ENCODE measurements around the gene PHF19.

The PHF19 gene

DNA sequence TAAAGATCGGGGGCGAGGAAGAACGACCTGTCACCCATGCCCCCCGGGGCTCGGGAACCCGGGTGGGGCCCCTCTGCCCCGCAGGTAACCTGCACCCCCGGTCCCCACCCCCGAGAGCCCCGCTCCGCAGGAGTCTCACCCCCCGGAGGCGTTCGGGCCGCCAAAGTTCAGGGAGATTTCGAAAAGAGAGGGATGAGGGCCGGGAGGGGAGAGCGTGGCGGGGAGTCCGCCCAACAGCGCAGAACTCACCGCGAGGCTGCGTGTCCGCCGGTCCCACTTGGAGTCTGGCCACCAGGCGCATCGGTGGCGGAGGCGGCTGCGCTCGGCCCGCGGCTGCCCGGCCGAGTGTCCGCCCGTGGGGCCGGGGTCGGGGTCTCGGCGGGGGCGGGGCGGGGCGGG is at the start of gene PHF19:
TSS of gene PHF19 (minus strand) at position 347 of the 399 bp plus-strand sequence. CDS start 2,447 bp downstream, outside the sequence.
- DNase-seq (ENCODE audit: low spot score): peak; percentile 71

DNA sequence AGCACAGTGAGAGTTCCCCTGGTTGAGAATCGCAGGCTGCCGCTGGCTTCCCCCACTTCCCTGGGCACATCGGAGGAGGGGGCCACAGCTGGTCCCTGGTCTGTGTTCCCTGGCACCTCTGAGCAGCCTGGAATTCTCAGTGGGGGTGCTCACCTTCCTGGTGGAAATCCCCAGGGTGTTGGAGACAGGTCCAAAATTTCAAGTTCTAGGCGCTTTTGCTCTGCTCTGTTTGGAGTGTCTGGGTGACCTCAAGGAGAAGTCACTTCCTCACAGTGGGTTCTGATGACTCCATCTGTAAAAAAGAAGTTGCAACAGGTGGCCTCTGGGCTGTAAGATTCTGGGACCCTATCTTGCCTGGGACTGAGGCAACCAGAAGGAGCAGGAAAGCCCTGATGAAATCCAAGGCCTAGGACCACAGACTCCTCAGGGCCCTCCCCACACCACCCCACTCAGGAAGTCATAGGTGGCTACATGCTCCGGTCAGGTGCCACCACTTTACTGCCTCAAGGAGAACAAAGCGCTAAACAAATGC is 49.5 kb upstream of the PHF19 start, which contains the start of gene TRAF1:
TSS of gene TRAF1 (minus strand) at position 400 of the 532 bp plus-strand sequence. CDS start 721 bp downstream, outside the sequence.
- no peak for DNase-seq (ENCODE audit: low spot score)

DNA sequence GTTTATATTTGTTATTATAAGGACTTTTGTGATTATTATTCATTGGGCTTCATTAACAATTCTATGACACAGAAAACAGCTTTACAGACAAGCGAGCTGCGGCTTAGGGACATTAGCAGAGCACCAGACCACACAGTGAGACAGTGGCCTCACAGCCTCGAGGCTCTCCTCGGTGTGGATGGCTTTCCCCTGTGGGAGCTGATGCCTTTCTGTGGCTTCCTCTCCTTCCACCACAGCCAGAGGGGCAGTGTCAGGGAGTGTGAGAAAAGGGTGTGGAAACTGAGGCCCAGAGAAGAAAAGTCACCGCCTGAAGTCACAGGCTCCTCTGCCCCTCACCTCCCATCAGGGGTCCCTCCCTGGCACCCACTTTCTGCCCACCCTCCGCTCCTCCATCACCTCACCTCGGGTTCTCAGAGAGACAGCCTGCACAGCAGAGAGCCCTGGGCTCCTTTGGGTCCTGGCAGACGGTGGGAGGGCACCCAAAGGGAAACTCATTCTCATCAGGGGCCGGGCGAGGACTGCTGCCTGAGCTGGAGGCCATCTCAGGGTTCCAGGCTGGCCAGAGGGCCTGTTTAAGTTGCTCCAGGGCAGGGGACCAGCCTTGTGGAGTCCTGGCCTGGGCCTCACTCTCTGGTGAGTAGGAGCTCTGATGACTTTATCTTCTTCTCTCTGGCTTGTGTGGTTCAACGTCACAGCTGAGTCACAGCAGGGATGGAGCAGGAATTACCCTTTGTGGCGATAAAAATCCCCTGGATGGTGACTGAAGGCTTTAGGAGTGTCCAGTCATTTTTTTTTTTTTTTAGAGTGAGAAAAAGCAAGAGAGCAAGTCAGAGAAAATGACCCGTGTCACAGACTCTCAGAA is 48.8 kb upstream of the PHF19 start:
- peak; percentile 63 for DNase-seq (ENCODE audit: low spot score)

DNA sequence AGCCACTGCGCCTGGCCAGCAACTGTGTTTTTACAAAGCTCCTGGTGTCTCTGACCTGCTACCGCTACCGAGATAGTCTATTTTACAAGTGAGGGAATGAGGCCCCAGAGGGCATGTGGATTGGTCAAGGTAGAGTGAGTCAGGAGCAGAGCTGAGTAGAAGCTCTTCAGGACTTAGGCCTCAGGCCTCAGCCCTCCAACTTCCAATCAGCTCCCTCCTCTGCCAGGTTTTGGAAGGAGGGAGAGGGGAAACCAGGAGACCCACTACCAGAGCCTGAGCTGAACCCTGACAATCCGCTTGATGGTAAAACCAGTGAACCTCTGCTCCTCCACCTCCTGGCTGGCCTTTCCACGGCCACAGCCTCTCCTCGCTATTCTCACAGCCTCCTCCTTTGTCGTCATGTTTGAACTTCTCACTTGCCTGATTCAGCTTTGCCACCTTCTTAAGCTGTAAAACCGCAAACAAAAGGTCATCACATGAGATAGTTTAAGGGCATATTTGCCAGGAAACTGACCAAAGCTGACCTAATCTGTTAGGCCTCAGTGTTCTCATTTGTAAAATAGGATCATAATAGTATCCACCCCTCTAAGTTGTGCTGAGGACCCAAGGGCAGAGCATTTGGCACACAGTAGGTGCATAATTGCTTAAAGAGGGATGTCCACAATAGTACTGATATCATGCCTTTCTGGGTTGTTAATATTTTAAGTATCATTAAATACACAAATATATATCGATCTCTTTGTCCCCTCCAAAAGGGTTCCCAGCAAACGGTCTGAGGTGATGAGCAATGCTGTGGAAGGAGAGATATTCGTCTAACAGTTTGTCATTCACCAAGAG is 47.9 kb upstream of the PHF19 start:
- DNase-seq (ENCODE audit: low spot score): no peak

DNA sequence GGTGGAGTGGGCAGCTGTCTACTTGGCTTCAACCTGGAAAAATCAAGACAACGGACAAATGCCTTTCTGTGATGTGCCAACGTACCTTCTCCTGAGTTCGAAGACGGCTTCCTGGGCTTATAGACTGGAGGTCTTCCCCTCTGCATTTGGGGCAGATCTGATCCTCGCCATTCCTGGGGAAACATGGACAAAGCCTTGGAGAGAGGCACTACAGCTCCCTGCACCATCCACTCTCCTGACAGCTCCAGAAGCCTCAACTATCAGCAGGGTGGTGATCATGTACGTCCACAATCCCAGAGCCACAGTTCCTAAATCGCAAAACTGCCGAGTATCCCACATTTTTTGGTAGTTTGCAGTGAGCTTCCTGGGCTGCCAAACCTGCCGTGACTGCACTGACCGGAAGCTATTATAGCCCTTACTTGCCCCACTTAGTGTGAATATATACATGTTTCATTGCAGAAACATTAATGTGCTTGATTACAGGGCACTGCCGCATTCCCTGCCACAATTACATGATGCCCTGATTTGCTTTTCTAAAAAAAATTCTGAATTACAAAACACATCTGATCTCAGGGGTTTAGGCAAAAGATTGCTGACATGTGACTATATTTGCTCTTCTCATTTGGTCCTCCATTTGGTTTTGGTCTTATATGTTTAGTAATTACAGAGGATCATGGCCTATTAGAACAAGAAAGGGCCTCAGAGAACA is 46.8 kb upstream of the PHF19 start:
- no peak for DNase-seq (ENCODE audit: low spot score)

DNA sequence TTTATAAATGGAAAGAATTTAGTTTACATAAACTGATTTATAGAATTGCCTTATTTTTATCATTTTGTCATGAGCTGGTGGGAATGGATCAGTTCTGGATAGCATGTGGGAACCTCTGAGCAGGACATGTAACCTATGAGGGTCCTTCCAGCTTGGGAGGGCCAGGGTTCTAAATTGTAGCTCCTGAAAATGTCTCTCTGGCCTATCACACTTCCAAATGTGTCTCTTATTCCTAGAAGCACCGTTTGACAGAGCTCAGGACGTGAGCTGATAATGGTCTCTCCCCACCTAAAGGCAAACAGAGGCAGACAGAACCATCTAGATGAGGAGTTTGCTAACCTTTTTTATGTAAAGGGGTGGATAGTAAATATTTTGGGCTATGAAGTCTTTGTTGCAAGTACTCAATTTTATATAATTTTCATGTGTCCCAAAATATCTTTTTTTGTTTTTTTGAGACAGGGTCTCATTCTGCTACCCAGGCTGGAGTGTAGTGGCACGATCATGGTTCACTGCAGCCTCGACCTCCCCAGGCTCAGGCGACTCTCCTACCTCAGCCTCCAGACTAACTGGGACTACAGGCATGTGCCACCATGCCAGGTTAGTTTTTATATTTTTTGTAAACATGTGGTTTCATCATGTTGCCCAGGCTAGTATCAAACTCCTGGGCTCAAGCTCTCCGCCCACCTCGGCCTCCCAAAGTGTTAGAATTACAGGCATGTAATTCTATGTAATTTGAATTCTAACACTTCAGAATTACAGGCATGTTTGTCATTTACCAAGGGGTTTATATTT is 45.6 kb upstream of the PHF19 start:
- no peak for DNase-seq (ENCODE audit: low spot score)

DNA sequence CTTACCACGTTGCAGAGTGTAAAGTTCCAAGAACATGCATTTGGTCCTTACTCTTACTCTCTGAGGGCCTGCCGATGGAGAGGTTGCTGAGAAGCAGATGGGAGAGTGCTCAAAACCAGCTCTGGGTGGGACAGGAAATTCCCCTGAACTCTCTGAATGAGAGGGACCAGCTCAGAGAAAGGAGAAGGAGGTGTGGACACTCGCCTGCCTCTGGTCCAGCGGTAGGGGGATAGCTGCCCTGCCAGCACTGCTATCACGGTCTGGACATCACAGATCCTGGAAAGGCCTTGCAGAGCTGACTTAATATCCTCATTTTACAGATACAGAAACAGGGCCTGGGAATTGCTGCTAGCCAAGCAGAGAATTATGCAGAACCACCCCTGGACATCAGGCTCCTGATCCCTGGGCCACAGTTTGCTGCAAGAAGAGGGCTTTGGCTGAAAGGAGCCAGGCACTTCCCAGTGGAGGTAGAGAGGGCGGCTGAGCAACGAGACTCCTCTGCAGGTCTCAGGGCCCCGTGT is 44.7 kb upstream of the PHF19 start:
- DNase-seq (ENCODE audit: low spot score): no peak

DNA sequence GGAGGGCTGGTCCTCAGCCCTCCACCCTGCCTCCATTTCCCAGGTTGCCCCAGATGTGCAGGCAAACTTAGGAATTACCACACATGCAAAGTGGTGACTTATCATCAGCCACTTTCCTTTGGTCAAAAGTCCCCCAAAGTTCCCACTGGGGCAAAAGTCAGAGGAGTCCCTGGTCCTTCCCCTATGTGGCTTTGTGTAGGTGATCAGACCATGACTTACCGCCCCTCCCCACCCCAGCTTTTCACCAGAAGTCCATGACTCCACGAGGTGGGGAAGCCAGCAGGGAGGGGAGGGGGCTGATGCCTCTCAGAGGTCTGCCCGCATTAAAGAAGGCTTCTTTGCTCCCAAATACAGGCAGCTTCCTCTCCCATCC is 43.8 kb upstream of the PHF19 start:
- DNase-seq (ENCODE audit: low spot score): no peak

DNA sequence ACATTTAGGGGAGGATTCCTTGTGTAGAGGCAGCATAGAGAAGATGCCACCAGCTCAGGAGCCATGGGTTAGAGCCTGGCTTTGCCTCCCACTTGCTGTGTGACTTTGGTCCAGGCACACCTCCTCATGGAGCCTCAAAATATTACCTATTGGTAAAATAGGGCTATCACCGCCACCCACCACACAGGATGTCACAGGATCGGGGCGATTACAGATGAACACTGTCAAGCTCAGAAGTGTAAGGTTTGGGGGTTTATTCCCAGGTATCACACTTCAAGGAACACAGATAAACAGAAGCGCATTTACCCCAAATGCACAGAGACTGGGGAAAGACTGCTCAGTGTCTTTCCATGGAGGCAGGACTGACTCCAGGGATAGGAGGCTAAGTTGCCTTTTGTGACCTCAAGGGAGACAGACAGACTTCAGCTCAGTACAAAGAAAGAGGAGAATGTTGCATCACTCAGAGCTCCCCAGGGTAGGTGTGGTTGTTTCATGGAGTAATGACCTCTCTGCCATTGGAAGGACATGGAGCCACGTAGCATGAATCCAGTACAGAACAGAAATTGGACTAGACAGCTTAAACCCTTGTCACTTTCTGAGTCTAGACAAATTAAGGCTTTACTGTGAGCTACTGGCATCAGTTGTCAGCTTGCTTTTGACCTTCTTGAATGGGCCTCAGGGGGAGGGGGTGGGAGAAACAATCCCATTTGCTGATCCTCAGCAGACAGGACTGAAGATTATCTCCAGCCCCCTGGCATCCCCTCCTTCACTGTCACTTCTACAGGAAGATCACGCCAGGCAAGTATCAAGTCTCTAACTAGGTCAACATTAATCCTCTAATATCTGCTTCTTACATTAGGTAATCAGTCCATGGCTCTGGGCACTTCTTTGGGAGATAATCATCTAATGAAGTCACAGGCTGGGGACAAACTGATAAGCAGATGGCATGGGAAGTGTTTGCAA is 43.1 kb upstream of the PHF19 start:
- no peak for DNase-seq (ENCODE audit: low spot score)

DNA sequence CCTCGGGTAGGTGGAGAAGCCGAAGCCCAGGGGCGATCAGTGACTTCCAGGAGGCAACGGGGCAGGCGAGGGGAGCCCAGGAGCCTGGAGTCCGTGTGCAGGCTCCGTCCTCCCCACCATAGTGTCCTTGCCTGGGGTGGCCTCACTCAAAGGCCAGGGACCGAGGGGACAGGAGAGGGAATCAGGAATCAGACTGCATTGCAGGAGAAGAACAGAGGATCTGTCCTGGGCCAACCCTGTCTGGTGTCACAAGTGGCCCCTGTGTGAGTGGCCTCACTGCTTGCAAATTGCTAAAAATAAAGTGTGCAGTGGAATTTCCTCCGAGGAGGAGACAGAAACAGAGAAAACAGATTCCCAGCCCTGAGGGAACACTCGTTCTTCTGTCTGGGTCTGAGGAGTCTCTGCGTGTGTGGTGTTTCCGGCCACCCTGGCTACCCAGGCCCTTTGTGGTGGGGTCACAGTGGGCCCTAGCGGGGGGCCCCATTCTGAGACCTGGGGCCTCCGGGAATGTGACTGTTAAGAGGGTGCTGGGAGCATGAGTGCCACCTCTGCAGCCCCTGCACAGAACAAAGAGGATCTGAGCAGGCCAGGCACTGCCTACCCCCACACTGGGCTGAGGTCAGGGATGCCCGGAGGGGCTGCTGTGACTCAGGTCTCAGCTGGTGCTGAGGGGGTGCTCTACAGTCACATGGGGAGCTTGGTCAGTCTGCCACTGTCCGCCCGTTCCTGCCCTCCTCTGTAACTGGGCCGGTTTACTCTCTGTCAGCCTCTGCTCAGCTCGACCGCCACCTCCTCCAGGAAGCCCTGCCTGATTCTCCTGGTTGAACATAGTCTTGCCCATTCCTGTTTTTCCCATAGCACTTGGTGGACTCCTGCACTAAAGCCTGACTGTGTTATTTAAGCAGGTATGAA is 42.2 kb upstream of the PHF19 start:
- DNase-seq (ENCODE audit: low spot score): no peak

DNA sequence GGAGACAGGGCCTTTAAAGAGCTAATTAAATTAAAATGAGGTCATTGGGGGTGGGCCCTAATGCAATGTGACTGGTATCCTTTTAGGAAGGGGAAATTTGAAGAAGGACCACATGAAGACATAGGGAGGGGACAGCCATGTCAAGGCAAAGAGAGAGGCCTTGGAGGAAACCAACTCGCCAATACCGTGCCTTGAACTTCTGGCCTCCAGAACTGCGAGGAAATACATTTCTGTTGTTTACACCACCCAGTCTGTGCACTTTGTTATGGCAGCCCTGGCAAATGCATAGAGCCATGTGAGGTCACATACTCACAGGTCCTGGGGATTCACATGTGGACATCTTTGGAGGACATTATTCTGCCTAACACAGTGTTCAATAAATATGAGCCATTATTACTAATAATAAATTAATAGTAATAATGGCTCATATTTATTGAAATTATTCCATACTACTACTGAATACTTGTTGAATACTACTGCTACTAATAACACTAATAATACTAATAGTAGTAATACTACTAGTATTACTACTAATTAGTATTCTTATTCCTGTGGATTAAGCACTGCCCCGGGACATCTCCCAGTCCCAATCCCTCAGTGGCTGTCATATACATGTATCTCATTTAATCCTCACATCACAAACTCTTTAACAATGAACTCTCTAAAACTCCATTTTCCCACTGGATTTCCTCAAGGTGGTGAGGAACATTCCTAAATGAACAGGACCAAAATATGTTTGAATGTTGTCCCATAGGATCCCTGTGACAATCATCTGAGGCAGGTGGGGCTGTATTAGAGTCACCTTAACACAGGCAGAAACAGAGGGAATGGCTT is 41.2 kb upstream of the PHF19 start:
- DNase-seq (ENCODE audit: low spot score): no peak

DNA sequence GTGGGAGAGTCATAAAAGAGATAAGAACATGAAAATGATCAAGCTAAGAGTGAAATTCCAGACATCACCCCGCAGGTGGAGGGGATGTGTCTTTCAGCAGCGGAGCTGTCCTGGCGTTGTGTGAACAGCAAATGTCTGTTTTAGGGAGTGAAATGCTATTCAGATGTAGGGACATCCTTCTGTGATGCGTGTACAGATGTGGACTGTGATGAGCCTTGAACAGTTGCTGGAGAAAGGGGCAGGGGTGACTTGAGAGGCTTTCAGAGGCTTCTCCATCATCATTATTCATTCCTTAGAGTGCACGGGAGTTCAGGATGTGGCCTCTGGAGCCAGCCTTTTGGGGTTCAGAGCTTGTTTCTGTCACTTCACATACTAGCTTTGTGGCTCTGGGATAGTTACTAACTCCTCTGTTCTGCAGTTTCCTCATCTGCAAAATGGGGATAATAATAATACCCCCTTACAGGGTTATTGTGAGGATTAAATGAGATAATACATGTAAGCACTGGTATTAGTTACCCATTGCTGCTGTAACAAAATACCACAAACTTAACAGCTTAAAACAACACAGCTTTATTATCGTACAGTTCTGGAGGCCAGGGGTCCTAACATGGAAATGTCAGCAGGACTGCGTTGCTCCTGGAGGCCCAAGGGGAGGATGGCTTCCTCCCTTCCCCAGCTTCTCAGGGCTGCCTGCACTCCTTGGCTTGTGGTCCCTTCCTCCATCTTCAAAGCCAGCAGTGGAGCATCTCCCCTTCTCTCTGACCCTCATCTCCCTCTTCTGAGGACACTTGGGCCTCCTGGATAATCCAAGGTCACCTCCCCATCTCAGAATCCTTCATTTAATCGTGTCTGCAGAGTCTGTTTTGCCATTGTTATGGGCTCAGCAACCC is 40.2 kb upstream of the PHF19 start:
- DNase-seq (ENCODE audit: low spot score): no peak

DNA sequence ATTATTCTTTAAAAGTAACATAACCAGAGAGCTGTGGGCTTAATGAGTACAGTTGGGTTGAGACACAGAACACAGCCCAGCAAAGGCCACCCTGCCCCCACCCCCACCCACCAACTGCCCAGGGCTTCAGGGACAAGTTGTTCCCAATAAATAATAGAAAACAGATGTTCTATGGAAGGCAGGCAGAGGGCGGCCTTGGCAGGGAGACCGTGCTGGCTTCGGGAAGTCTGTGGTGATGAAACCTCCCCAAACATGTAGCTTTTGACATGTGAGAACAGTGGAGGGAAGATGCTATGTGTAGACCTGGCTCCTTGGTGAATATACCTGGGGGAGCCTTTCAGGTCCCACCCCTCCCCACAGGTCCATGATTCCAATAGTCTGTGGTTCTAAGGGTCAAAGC is 39.6 kb upstream of the PHF19 start:
- DNase-seq (ENCODE audit: low spot score): peak; percentile 82

DNA sequence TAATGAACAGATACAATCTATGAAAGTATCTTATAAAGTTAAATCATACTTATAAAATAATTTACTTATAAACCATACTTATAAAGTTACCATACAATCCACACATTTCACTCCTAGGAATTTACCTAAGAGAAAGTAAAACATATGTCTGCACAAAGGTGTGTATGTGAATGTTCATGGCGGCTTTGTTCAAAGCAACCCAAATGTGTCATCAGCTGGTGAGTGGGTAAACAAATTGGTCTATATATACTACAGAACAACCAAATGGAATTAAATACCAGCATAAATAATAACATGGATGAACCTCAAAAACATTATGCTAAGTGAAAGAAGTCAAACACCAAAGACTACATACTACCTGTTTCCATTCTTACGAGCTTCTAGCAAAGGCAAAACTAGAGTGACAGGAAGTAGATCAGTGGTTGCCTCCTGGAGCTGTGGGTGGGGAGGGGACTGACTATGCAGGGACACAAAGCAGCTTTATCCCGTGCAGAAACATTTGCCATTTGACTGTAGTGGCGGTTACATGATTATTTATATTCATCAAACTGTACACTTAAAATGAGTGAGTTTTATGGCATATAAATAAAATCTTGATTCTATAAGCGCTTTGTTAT is 39.0 kb upstream of the PHF19 start:
- no peak for DNase-seq (ENCODE audit: low spot score)

DNA sequence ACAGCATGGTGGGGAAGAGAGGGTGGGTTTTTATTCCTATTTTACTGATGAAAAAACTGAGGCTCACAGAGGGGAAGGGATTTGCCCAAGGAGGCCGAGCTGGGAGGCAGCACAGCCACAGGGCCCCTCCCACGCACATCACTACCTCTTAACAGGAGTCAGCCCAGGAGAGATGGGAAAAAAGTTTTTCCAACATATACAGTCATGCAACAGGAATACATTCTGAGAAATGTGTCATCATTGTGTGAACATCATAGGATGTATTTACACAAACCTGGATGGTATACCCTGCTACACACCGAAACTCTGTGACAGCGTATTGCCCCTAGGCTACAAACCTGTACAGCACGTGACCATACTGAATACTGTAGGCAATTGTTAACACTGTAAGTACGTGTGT is 38.0 kb upstream of the PHF19 start:
- DNase-seq (ENCODE audit: low spot score): no peak

DNA sequence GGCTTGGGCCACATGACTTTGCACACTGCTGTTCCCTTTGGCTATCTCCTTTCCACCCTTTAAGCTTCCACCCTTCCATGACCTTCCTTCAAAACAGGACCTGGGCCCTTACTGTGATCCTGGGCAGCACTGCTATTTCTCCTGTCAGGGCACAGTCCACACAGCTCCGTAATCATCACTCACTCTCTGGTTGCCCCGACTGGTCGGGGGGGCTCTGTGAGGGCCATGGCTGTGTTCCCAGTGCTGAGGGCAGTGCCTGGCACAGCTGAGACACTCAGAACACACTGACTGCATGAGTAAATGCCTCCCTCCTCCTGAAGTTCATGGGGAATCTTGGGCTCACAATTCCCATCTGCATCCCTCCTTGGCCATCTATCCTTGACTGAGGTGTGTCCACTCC is 37.4 kb upstream of the PHF19 start:
- DNase-seq (ENCODE audit: low spot score): no peak

All from GM03348 (cell line).